Endodermal cell (in vitro differentiated cells): ENCODE results near the gene PET117. TPM values are rescaled to one million over a fixed set of nuclear protein-coding genes. Genes with fewer than 3 reads are reported as not detected.

Experiments used
- DNase-seq: peaks from one replicate; pipeline ENCODE4 v3.0.0-alpha.2; 2017
- H3K27ac ChIP-seq: 2 replicates; pipeline ENCODE4 v1.5.1; 2013; ENCODE audit warnings: mild to moderate bottlenecking, low read depth, low read length, moderate library complexity
- H3K27me3 ChIP-seq: 2 replicates; pipeline ENCODE4 v1.6.1; 2013; ENCODE audit warnings: mild to moderate bottlenecking, low read length, moderate library complexity; ENCODE audit not compliant: insufficient read depth, control insufficient read depth, poor library complexity, severe bottlenecking
- H3K36me3 ChIP-seq: 2 replicates; pipeline ENCODE4 v1.7.0; 2013; ENCODE audit warnings: mild to moderate bottlenecking, low read length, moderate library complexity; ENCODE audit not compliant: control insufficient read depth, insufficient read depth
- H3K4me1 ChIP-seq: one replicate; pipeline ENCODE4 v1.7.0; 2013; ENCODE audit warnings: low read length; ENCODE audit not compliant: control insufficient read depth, insufficient read depth
- H3K4me3 ChIP-seq: 2 replicates; pipeline ENCODE4 v1.5.1; 2013; ENCODE audit warnings: mild to moderate bottlenecking, low read length, moderate library complexity
- H3K9ac ChIP-seq: 2 replicates; pipeline ENCODE4 v1.6.1; 2013; ENCODE audit warnings: mild to moderate bottlenecking, low read length, moderate library complexity; ENCODE audit not compliant: poor library complexity, severe bottlenecking; ENCODE audit errors: extremely low read depth
- H3K9me3 ChIP-seq: 2 replicates; pipeline ENCODE4 v1.6.1; 2013; ENCODE audit warnings: mild to moderate bottlenecking, low read length, moderate library complexity; ENCODE audit not compliant: control insufficient read depth
- H3K27ac Mint-ChIP-seq: 2 replicates; pipeline ENCODE4 v1.8.0; 2020; ENCODE audit warnings: mixed read lengths
- H3K27me3 Mint-ChIP-seq: 2 replicates; pipeline ENCODE4 v1.8.0; 2021; ENCODE audit warnings: mild to moderate bottlenecking, mixed read lengths; ENCODE audit not compliant: insufficient read depth
- H3K36me3 Mint-ChIP-seq: 2 replicates; pipeline ENCODE4 v1.8.0; 2020; ENCODE audit warnings: low read depth, mixed read lengths
- H3K4me1 Mint-ChIP-seq: 2 replicates; pipeline ENCODE4 v1.8.0; 2020; ENCODE audit warnings: mixed read lengths
- H3K4me3 Mint-ChIP-seq: 2 replicates; pipeline ENCODE4 v1.8.0; 2020; ENCODE audit warnings: mild to moderate bottlenecking, moderate library complexity, mixed read lengths
- H3K9me3 Mint-ChIP-seq: 2 replicates; pipeline ENCODE4 v1.8.0; 2020; ENCODE audit warnings: mild to moderate bottlenecking, mixed read lengths
- whole genome bisulfite sequencing, 2 experiments: methylation state at CpG; one replicate each; pipeline versions ENCODE4 v1.1.5 to v1.1.7; 2013; ENCODE audit warnings: missing lambda C conversion rate in 2 of 2, mixed read lengths in 1 of 2; ENCODE audit not compliant: insufficient coverage in 1 of 2, insufficient read length in 1 of 2; 5-methylcytosine and 5-hydroxymethylcytosine counted together
- total RNA-seq, 2 donors: library from RNA; stranded (reverse); fragmentation: NEBNext Ultra II Directional in 1 of 2; extraction: Animal tissue kit (Norgen Biotek cat#: 25700) in 1 of 2; gene quantifications; 2 replicates in 1 of 2; 3 replicates in 1 of 2; pipeline ENCODE4 v1.2.1, GENCODE V29; 2021
- TF ChIP-seq, protein P1 (sequence below): fragments of 200-600 bp; sonication (generic); conservative IDR thresholded peaks from 2 replicates; pipeline ENCODE4 v1.5.0; 2021; ENCODE audit warnings: antibody characterized with exemption, mild to moderate bottlenecking

The PET117 gene
- total RNA-seq, 2 donors from 2014 or later = 34.2 to 44.4 TPM

DNA sequence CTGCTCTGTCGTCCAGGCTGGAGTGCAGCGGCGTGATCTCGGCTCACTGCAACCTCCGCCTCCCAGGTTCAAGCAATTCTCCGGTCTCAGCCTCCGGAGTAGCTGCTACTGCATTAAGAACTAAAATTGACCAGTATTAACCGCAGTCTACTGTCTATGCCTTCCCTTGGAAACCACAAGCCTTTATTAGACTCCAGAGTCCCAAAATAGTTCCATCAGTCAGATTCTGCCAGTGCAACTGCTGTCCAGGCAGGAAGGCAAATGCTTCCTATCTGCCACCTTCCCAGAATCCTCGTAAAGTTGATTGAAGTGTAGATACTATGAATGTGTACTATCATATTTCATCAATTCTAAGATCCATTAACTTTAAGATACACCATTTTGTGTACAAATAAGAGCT, 16.7 kb downstream of the PET117 start:
- peaks cover 29% of the 10 kb centered on the region for H3K36me3 ChIP-seq
- H3K27ac ChIP-seq = no peak overlapping the region
- TF ChIP-seq, protein P1, sequence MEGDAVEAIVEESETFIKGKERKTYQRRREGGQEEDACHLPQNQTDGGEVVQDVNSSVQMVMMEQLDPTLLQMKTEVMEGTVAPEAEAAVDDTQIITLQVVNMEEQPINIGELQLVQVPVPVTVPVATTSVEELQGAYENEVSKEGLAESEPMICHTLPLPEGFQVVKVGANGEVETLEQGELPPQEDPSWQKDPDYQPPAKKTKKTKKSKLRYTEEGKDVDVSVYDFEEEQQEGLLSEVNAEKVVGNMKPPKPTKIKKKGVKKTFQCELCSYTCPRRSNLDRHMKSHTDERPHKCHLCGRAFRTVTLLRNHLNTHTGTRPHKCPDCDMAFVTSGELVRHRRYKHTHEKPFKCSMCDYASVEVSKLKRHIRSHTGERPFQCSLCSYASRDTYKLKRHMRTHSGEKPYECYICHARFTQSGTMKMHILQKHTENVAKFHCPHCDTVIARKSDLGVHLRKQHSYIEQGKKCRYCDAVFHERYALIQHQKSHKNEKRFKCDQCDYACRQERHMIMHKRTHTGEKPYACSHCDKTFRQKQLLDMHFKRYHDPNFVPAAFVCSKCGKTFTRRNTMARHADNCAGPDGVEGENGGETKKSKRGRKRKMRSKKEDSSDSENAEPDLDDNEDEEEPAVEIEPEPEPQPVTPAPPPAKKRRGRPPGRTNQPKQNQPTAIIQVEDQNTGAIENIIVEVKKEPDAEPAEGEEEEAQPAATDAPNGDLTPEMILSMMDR = no peak
- no peaks in the 10 kb centered on the region for H3K27me3 ChIP-seq
- no peak for DNase-seq
- peaks cover 49% of the 10 kb centered on the region for H3K36me3 Mint-ChIP-seq
- WGBS, 2 experiments = 94 to 99% methylated on average over 8 of the region's 9 CpGs
- no peak overlapping the region for H3K4me3 Mint-ChIP-seq
- H3K27me3 Mint-ChIP-seq = no peaks in the 10 kb centered on the region
- H3K27ac Mint-ChIP-seq = no peak overlapping the region
- H3K9ac ChIP-seq = no peak overlapping the region
- no peaks in the 10 kb centered on the region for H3K9me3 ChIP-seq
- H3K4me1 Mint-ChIP-seq = peaks cover 25% of the 10 kb centered on the region
- peaks cover 9% of the 10 kb centered on the region for H3K4me1 ChIP-seq
- H3K4me3 ChIP-seq = no peak overlapping the region
- no peaks in the 10 kb centered on the region for H3K9me3 Mint-ChIP-seq

DNA sequence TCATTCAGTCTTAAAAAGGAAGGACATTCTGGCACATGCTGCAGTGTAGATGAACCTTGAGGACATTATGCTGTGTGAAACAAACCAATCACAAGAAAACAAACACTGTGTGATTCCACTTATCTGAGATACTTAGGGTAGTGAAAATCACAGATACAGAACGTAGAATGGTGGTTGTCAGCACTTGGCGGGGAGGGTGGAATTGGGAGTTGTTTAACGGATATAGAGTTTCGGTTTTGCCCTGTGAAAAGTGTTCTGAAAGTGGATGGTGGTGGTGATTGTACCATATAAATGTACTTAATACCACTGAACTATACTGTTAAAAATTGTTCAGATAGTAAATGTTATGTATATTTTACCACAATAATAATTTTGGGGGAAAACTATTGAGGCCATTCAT, 18.4 kb downstream of the PET117 start:
- Histone ChIP-seq H3K9me3 (no peaks in the 10 kb centered on the region), H3K36me3 (peaks cover 31% of the 10 kb centered on the region), H3K27me3 (no peaks in the 10 kb centered on the region), H3K27ac (no peak overlapping the region), H3K4me1 (peaks cover 9% of the 10 kb centered on the region), H3K9ac (no peak overlapping the region), H3K4me3 (no peak overlapping the region)
- Mint-ChIP-seq H3K9me3 (no peaks in the 10 kb centered on the region), H3K4me1 (peaks cover 27% of the 10 kb centered on the region), H3K4me3 (no peak overlapping the region), H3K27me3 (no peaks in the 10 kb centered on the region), H3K27ac (no peak overlapping the region), H3K36me3 (peaks cover 45% of the 10 kb centered on the region)
- TF ChIP-seq, protein P1 = no peak
- no peak for DNase-seq
- WGBS, 2 experiments = 92% methylated on average over 4 of the region's 4 CpGs; no CpG with 5 or more reads in 1 of the 2 experiments

DNA sequence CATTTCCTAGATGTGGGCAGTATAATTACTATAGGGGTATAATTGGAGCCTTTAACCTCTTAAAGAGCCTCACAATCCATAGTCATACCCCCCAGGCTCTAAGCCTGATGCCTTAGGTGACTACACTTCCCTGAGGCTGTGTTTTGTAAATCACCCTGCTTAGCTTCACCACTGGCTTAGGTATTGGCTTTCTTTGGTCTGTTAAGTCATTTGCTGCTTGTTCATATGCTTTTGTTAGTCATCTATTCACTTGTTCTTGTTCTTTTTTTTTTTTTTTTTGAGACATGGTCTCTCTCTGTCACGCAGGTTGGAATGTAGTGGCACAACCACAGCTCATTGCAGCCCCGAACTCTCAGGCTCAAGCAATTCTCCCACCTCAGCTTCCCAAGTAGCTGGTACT, 26.7 kb downstream of the PET117 start:
- peaks cover 56% of the 10 kb centered on the region for H3K36me3 ChIP-seq
- H3K9me3 ChIP-seq = no peaks in the 10 kb centered on the region
- Mint-ChIP-seq H3K27me3 (no peaks in the 10 kb centered on the region), H3K4me1 (peaks cover 48% of the 10 kb centered on the region), H3K9me3 (no peaks in the 10 kb centered on the region), H3K27ac (peak overlapping the region; percentile 42), H3K36me3 (peaks cover 58% of the 10 kb centered on the region), H3K4me3 (no peak overlapping the region)
- no peak for DNase-seq
- H3K27ac ChIP-seq = no peak overlapping the region
- TF ChIP-seq, protein P1 = no peak
- H3K9ac ChIP-seq = no peak overlapping the region
- H3K4me3 ChIP-seq = no peak overlapping the region
- WGBS, 2 experiments = 97% methylated on average over 2 of the region's 2 CpGs; no CpG with 5 or more reads in 1 of the 2 experiments
- no peaks in the 10 kb centered on the region for H3K4me1 ChIP-seq
- no peaks in the 10 kb centered on the region for H3K27me3 ChIP-seq
